GM21528 (cell line): Measurements from ENCODE around the gene STPG3.
A peak's percentile ranks its signal among the peaks of the same experiment; 100 is the strongest.
"Not testable (repeated sequence)": the region's sequence is repeated elsewhere in the genome, so short reads cannot be mapped to it uniquely, and the experiment has no call there.

ENCODE experiments used
- ATAC-seq: cut with Tn5 transposase; IDR thresholded peaks from one replicate; pipeline ENCODE4 v1.9.1; 2021; ENCODE audit warnings: mild to moderate bottlenecking, moderate library complexity; ENCODE audit not compliant: unreplicated experiment, low FRiP score

Gene STPG3

GRCh38 chr9:137244486-137245449, 6.3 kb upstream of the STPG3 start:
- ATAC-seq: no peak

DNA sequence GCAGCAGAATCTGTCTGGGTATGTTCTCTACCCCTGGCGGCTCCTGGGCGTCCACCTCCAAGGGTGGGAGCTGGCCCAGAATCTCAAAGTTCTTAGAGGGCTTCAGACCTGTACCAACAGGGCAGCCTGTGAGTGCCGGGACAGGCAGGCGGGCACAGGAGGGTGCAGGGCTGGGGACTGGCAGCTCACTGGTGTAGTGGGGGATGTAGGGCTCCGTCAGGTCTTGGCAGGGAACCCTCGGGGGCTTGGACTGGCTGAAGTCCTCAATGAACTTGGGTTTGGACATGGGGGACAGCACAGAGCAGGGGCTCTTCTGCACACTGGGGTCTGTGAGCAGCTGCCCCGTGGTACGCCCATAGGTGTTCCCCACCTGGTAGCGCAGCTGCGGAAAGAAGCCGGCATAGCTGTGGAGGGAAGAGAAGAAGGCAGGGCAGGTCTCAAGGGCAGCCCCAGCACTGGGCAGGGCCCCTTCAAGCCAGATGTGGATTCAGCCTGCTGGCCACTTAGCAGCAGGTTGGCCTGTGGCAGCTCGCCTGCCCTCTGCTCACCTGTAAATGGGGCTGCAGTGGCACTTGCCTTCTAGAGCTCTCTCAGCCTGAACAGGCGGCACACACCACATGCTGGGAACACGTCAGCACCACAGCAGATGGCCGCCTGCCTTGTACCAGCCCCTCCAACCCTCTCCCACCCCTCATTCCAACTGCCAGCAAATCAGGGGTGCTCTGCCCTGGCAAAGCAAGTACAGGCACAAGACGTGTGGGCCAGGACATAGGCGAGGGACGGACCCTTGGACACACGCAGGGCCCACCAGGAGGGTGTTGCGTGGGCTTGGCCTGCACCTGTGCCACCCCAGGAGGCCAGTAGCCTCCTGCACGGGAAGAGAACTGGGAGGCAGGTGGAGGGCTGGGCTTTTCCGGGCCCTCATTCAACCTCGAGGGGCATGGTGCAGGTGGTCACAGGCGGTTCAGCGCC, 5.3 kb upstream of the STPG3 start:
- no peak for ATAC-seq

DNA sequence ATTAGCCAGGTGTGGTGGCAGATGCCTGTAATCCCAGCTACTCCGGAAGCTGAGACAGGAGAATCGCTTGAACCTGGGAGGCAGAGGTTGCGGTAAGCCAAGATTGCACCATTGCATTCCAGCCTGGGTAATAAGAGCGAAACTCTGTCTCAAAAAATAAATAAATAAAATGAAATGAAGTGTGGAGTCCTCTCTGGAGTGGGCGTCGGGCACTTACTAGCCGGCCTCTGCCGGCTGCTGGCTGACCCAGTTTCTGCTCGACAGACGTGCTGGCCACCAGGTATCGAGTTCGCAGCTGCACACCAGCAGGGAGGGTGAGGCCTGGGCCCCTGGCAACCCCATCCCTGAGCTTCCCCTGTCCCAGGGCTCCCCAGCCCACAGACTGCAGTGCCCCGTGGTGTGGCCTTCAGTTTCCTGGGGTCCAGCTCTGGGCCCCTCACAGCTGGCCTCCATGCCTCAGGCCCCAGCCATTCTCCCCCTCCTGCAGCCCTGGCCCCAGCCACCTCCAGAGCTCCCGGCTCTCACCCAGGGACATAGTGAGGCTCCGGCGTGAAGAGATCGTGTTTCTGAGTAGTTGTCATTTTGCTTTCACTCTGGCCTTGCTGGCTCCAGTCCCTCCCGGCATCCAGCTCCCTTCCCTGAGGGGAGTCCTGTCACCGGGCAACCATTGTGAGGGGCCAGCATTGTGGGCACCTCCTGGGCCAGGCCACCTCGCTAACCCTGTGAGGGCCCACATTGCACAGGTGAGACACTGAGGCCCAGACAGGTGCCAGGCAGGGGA, 3.8 kb upstream of the STPG3 start:
- no peak for ATAC-seq

DNA sequence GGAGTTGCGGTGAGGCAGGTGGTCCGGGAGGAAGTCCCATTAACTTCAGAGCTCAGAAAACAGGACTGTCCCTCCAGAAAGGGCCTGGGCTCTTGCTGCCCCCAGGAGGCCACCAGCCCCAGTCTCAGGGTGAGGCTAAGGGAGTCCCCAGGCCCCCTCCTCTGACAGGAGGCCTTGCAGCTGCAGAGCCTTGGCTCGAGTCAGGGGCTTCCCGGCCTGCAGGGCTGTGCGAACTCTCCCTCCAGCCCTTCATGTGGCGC, 3.2 kb upstream of the STPG3 start:
- ATAC-seq: no peak

DNA sequence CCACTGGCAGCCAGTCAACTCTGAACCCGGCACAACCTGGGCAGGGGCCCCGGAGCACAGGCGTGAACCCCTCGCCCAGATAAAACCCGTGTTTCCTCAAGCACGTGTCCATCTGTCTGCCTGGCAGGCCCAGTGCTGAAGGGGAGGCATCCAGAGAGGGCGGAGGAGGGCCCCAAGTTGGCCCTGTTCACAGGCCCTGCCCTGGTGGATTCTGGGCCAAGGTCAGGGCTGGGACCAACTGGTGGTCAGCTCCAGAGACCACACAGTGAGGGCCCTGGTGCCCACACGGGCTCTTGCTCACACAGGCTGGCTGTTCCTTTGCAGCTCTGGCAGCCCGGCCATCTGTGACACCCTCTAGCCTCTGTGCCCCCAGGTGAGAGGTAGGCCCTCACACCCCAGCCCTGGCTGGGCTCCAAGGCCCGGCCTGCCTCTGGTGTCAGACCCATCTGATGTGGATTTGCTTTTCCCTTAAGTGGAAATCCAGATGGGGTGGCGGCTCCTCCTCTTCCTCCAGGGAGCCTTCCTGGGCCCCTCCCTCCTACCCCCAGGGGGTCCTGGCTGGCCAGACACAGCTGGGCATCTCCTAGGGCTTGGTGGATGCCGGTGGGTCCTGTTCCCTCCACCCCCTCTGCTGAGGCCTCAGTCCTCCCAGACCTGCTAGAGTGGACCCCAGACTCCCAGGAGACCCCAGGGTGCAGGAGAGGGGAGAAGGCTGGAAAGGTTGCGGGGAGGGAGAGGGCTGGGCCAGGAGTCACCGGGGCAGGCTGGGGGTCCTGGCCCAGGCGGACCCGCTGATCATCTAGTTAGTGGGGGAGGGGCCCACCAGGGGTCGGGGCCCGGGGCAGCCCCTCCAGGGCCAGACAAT, 525 bp upstream of the STPG3 start:
- ATAC-seq: no peak

DNA sequence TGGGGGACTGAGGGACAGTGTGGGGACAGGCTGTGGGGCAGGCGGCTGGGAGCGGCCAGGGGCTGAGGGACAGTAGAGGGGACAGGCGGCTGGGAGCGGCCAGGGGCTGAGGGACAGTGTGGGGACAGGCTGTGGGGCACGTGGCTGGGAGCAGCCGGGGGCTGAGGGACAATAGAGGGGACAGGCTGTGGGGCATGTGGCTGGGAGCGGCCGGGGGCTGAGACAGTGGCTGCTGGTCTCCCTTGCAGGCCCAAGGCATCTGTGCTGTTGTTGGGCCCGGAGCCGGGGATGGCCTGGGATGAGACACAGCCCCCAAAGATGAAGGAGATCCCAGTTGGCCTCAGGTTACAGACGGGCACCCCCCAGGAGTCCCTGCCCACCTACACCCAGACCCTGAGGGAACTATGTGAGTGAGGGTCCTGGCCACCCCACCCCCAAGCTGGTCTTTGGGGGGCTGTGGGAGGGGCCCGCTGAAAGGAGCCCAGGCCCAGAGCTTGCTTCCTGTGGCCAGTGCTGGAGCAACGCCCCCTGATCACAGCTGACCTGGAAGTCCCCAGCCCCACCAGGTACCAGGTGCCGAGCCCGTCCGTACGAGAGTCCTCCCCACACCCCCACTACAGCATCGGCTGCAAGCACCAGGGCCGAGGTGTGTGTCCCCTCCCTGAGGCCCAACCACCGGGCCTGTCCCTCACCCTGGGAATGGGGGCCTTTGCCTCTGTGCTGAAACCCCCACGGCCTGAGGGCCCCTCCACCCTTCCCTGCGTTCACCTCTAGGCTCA, 593 bp downstream of the STPG3 start:
- ATAC-seq: no peak

DNA sequence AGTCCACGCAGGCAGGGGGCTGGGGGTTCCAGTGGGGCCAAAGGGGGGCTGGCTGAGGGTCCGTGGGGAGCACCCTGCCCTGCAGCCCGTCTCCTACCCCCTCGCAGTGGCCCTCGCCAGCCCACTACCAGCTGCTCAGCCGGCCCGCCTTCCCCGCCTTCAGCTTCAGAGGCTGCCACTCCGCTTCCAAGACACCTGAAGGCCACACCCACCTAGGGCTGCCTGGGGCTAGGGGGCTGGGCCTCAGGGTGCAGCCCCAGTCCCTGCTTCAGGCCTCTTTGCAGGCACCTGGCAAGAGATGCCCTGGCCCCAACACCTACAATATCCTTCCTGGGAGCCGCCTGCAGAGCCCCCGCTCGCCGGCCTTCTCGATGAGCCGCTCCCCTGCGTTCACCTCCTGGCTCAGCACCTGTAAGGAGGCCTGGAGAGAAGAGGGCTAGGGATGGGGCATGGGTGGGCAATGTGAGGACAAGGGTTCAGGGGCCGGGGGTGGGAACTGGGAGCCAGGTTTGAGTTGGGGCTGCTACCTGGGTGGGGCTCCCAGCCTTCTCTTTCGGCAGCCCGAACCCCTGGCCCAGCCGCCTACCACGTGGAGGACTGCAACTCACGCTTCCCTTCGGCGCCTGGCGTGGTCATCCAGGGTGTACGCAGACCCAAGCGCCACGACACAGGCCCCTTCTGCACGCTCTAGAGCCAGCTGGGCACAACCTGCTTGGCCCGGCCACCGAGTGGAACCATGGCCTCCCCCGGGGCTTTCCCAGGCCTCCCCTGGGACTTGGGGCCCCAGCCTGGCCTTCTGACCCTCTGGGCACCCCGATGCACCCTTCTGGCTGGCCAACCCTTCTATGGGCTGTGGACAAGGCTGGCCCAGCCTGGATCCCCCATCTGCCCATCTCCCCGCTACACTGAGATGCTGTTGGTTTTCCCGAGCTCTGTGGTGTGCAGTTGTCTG, 1.7 kb downstream of the STPG3 start:
- ATAC-seq: no peak

- ATAC-seq: no peak
These were observed 2.9 kb downstream of the STPG3 start for GRCh38 chr9:137253717-137254623.

- peak; percentile 66 for ATAC-seq
These were observed 3.8 kb downstream of the STPG3 start, which contains the start of gene NELFB for GRCh38 chr9:137254624-137255447. Gene NELFB (plus strand): TSS chr9:137255327.

GRCh38 chr9:137255448-137256114, 4.5 kb downstream of the STPG3 start:
- peak; percentile 33 for ATAC-seq

GRCh38 chr9:137256362-137256761, 5.3 kb downstream of the STPG3 start:
- no peak for ATAC-seq

GRCh38 chr9:137256856-137257255, 5.8 kb downstream of the STPG3 start:
- no peak for ATAC-seq

- ATAC-seq: not testable (repeated sequence)
These were observed 11.3 kb downstream of the STPG3 start for GRCh38 chr9:137262173-137262908.

DNA sequence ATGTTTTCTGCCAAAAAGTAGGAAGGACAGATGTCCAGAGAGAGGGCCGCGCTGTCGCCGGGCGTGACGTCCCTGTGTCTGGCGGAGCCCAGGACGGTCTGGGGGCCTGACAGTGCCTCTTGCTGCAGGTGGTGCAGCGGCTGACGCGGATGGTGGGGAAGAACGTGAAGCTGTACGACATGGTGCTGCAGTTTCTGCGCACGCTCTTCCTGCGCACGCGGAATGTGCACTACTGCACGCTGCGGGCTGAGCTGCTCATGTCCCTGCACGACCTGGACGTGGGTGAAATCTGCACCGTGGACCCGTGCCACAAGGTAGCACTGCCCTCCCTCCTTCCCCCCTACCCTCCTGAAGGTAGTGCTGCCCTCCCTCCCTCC, 11.8 kb downstream of the STPG3 start:
- ATAC-seq: no peak

DNA sequence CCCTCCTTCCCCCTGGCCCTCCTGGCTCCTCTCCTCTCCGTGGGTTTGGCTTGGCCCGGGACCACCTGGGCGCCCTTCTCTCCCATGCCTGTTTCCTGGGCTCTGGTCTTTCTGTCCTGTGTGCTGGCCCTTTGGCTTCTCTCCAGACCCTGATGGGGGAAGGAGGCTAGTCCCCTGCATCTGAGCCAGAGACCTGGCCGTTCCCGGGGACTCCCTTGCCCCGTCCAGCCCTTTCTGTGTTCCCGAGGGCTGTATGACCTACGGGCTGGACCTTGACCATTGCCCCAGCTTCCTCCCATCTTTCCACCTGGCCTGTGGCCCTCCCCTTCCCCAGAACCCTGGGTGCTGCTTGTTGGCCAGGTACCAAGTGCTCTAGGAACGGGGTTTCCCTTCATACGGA, 12.4 kb downstream of the STPG3 start:
- ATAC-seq: no peak
